Measurements from ENCODE around the gene TXN.

The TXN gene

DNA sequence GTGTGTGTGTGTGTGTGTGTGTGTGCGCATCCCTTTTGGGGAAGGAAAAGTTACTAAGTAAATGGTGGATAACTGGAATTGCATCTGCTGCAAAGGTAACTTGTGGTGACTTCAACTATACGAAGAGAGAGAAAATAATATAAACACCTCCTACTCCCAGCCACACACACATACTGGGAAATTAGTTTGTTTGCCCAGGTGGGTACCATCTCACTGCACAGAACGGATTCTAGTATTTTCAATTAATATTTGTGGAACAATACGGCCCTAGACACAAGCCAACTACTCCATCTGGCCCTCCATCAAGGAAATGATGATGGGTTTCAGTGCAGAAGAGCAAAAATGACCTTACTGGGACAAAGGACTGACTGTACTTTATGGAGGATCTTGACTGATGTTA, 32.2 kb upstream of the TXN start:
- no peak for DNase-seq (ENCODE audit: low read depth)
- H3K4me3 ChIP-seq (ENCODE audit: low read length) = no peak overlapping the region
- TF ChIP-seq, protein P1, sequence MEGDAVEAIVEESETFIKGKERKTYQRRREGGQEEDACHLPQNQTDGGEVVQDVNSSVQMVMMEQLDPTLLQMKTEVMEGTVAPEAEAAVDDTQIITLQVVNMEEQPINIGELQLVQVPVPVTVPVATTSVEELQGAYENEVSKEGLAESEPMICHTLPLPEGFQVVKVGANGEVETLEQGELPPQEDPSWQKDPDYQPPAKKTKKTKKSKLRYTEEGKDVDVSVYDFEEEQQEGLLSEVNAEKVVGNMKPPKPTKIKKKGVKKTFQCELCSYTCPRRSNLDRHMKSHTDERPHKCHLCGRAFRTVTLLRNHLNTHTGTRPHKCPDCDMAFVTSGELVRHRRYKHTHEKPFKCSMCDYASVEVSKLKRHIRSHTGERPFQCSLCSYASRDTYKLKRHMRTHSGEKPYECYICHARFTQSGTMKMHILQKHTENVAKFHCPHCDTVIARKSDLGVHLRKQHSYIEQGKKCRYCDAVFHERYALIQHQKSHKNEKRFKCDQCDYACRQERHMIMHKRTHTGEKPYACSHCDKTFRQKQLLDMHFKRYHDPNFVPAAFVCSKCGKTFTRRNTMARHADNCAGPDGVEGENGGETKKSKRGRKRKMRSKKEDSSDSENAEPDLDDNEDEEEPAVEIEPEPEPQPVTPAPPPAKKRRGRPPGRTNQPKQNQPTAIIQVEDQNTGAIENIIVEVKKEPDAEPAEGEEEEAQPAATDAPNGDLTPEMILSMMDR (conservative IDR thresholded peaks at IDR 0.05; ENCODE audit: low read depth, low read length) = no peak

DNA sequence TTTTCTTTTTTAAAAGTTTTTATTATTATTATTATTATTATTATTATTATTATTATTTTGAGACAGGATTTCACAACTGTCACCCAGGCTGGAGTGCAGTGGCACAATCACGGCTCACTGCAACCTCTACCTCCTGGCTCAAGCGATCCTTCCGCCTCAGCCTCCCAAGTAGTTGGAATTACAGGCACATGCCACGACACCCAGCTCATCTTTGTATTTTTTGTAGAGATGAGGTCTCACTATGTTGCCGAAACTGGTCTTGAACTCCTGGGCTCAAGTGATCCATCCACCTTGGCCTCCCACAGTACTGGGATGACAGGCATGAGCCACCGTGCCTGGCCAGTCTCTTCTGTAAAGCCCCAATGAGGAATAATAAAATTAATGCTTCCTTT, 31.0 kb upstream of the TXN start:
- no peak overlapping the region for H3K4me3 ChIP-seq (ENCODE audit: low read length)
- TF ChIP-seq, protein P1 (conservative IDR thresholded peaks at IDR 0.05; ENCODE audit: low read depth, low read length) = no peak
- DNase-seq (ENCODE audit: low read depth) = no peak

DNA sequence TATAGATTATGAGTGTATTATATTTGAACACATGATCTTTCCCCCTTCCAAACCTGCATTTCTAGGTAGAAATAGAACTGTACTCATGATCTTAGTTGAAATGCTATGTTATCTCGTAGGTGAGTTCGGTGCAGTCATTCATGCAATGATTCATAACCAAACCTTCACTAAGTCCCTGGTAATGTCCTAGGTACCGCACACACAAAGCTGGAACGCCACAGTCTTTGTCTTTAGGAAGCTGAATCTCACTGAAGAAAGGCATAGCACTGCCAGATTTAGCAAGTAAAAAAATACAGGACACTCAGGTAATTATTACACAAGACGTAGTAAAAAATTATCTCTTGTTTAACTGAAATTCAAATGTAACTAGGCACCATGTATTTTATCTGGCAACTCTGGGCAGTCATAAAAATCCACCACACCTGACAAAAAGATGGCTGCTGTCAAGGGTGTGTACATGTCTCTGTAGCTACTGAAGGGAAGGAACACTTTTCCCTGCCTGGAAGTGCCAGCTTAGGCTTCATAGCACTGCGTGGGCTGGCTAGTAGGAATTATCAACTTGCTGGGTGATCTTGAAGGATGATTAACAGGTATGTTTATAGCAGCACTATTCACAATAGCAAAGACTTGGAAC, 28.0 kb upstream of the TXN start:
- DNase-seq (ENCODE audit: low read depth) = no peak
- H3K4me3 ChIP-seq (ENCODE audit: low read length) = no peak overlapping the region
- TF ChIP-seq, protein P1 (conservative IDR thresholded peaks at IDR 0.05; ENCODE audit: low read depth, low read length) = no peak

DNA sequence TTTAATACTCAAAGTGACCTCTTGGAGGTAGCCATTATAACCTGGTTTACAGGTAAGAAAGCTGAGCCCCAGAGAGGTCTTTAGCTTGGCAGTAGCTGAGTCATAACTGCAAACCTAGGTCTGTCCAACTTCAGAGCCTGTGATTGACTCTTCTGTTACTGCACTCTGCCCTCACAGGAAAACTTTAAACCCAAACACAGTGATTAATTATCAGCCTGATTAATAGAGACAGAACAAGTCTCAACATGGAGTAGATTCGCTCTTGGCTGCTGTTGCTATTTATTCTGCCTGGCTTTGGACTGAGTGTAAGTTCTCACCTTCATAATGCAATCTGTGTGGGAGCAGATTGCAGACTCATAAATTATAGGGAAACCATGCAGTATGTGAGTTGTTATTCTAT, 27.4 kb upstream of the TXN start:
- TF ChIP-seq, protein P1 (conservative IDR thresholded peaks at IDR 0.05; ENCODE audit: low read depth, low read length) = no peak
- H3K4me3 ChIP-seq (ENCODE audit: low read length) = no peak overlapping the region
- DNase-seq (ENCODE audit: low read depth) = no peak

DNA sequence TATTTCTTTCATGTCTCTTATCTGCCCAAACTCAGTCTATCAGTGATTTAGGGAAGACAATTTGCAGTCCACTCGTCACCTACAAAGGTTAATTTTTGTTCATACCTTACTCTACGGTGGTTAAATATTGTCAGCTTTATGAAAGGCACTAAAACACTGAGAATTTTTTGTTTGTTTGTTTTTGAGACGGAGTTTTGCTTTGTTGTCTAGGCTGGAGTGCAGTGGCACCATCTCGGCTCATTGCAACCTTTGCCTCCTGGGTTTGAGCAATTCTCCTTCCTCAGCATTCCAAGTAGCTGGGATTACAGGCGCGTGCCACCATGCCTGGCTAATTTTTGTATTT, 26.4 kb upstream of the TXN start:
- no peak for DNase-seq (ENCODE audit: low read depth)
- no peak overlapping the region for H3K4me3 ChIP-seq (ENCODE audit: low read length)
- TF ChIP-seq, protein P1 (conservative IDR thresholded peaks at IDR 0.05; ENCODE audit: low read depth, low read length) = no peak

DNA sequence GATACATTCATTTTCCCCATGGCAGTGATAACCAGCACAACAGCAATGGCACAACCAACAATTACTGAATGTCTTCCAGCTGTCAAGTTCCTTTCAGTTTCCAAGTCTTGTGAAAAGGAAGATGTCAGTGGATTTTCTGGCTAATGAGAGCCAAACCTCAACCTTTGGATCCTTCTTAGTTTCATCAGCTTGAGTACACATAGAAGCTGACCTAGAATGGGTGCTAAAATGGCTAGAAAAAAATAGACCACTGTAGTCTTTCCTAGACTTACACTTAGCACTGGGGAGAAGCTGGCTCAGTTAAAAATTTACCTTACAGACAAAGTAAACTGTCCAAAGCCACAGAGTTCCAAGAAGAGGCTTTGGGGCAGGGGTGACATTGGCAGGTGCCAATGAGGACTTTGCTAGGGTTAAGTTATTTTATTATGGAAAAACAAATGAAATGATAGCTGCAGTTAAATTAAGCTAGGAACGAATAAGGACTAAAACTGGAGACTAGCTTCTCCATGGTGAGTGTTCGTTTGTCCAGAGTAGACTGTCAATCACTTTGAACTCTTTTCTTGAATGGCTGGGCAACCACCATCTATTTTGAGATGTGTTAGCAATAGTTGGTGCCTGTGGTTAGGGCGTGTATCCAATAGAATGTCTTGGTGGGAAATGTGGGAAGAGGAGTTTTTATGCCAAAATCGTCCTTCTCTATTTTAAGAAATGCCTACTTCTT, 25.9 kb upstream of the TXN start:
- no peak overlapping the region for H3K4me3 ChIP-seq (ENCODE audit: low read length)
- TF ChIP-seq, protein P1 (conservative IDR thresholded peaks at IDR 0.05; ENCODE audit: low read depth, low read length) = no peak
- DNase-seq (ENCODE audit: low read depth) = no peak

DNA sequence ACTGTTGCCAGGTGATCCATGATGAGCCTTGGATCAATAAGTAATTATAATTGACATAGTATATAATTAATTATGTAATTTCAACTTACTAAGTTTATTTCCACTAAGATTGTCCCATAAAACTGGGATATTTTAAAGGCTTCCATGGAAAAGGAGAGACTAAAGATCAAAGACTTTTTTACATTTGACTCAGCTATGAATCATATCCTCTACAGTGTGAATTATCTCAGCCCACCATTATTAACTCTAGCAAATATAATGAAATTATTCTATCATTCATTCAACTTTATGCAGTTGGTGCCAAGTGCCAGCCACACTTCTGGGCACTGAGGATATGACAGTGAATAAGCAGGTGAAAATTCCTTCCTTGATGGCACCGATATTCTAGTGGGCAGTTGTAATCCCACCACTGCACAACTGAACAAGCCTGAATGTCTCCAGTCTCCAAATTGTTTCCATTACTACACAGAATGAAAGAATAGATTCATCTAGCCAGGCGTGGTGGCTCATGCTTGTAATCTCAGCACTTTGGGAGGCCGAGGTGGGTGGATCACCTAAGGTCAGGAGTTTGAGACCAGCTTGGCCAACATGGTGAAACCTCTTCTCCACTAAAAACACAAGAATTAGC, 21.9 kb upstream of the TXN start:
- DNase-seq (ENCODE audit: low read depth) = no peak
- TF ChIP-seq, protein P1 (conservative IDR thresholded peaks at IDR 0.05; ENCODE audit: low read depth, low read length) = no peak
- H3K4me3 ChIP-seq (ENCODE audit: low read length) = no peak overlapping the region
